Measurements from ENCODE around the gene C22orf31. TPM values are rescaled to one million over a fixed set of nuclear protein-coding genes. Genes with fewer than 3 reads are reported as not detected.
"Not testable (repeated sequence)": the region's sequence is repeated elsewhere in the genome, so short reads cannot be mapped to it uniquely, and the experiment has no call there.

Gene C22orf31
- not detected for total RNA-seq

DNA sequence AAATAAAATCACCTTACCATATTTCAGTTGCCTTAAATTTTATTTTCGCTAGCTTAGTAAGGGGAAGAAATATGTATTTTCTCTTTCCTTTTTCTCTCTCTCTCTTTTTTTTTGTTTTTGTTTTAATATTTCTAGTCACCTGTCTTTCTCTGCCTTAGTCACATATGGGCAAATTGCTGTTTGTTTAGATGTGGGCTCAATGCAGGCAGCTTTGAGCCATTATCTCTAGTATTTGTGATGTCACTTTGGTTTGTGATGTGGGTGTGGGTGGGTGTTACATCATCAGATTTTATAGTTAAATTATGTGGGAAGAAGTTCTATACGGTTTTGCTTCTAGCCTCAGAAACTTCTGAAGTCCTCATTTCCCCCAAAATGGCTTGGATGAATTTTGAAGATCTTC lies at the start of gene C22orf31:
C22orf31 (minus strand) TSS at position 59 of the 400 bp plus-strand sequence; CDS start at position 20, 39 bp downstream.
- DNase-seq (ENCODE audit: low spot score): no peak

DNA sequence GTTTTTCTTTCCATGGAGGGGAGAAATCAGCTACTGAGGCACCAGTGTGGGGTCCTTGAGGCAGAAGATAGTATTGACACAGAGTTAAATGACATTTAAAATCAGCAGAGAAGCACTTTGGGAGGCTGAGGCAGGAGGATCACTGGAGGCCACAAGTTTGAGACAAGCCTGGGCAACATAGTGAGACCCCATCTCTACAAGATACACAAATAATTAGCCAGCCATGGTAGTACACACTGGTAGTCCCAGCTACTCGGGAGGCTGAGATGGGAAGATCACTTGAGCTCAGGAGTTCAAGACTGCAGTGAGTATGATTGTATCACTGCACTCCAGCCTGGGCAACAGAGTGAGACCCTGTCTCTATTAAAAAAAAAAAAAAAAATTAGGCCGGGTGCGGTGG lies 49.3 kb upstream of the C22orf31 start:
- no peak for DNase-seq (ENCODE audit: low spot score)

DNA sequence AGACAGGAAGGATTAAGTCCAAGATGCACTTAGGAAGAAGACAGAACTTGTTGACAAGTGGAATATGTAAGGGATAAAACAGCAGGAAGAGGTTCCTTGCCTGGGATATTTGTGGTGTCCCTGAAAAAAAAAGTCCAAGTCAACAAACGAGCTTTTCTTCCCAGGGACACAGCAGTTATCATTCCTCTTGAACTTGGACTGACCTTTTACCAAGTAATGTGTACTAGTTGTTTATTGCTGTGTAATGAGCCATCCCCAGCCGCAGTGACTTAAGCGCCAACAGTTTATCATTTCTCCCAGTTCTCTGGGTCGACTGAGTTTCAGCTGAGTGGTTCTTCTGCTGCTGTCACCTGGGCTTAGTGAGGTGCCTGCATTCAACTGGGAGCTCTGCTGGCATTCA lies 48.2 kb upstream of the C22orf31 start:
- no peak for DNase-seq (ENCODE audit: low spot score)

DNA sequence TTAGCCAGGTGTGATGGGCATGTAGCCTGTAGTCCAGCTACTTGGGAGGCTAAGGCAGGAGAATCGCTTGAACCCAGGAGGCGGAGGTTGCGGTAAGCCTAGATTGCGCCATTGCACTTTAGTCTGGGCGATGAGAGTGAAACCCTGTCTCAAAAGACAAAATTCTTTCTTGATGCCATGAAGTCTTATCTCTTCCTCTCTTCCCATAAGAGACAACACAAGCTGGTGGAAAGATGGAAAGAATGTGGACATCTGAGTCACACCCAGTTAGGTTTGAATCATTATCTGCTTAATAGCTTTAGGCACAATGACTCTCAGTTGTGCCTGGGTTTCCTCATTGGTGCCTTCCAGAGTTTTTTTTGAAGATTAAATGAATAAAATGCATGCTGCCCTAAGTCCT lies 46.5 kb upstream of the C22orf31 start:
- no peak for DNase-seq (ENCODE audit: low spot score)

DNA sequence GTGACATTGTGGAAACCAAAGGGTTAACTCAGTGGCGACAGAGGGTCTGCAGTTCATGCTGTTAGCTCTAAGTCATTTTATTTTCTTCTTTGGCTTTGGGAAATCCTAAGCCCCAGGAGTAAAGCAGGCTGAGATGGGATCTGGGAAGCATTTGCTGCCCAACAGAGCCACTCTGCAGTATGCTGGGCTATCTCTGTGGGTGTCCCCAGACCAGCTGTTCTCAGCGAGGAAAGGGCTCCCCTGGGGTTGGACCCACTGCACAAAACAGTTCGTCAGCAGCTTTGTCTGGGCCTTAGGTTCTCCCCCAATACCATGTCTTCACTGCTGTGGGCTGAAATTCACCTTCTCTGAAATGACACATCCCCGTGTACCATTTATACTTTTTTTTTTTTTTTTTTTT lies 45.2 kb upstream of the C22orf31 start:
- no peak for DNase-seq (ENCODE audit: low spot score)

DNA sequence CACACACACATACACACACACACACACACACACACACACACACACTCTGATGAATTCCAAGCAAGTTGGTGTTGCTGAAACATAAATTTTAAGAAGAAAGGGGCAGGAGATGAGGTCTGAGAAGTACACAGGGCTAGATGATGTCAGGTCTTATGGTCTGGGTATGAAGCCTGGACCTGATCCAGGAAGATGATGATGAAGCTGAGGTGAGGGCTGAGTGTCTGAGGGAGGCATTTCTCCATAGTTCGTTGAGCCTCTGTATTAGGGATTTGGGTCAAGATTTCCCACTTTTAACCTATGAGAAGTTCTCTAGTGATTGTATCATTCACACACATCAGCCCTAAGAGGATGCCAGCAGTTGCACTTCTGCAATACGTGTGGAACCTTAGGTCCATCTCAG lies 43.8 kb upstream of the C22orf31 start:
- no peak for DNase-seq (ENCODE audit: low spot score)

DNA sequence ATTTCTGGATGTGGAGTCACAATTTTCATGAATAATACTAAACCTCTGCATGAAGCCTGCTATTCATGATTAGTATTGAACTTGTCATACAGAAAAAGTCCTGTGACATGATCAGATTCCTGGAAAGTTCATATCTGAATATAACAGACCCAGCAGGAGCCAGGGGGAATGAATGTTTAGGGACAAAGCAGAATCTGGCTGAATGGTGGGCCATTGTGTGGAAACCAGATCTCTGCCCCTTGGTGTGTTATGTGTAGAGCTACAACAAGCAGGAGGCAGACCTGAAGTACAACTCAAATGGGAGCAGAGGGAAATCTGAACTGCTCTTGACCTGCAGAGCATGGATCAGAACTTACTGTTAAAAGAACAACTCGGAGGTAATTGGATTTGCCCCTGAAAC lies 41.5 kb upstream of the C22orf31 start:
- no peak for DNase-seq (ENCODE audit: low spot score)

DNA sequence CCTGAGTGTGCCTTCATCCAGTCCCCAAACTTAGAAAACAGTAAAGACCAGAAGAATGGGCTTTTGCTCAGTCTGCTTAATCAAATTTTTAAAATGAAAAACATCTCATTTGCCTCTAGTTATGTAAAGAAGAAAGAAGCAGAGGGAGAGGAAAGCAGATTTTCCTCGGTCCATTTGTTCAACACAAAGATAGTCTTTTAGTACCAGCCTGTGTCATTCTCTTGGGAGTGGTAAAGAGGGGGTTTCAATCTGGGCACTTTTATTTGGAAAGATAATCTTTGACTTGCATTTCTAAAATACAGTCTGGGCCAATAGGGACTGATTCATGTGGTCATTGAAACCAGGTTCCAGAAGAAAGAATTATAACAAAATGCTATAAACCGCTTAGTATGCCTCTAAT lies 40.7 kb upstream of the C22orf31 start:
- DNase-seq (ENCODE audit: low spot score): no peak

DNA sequence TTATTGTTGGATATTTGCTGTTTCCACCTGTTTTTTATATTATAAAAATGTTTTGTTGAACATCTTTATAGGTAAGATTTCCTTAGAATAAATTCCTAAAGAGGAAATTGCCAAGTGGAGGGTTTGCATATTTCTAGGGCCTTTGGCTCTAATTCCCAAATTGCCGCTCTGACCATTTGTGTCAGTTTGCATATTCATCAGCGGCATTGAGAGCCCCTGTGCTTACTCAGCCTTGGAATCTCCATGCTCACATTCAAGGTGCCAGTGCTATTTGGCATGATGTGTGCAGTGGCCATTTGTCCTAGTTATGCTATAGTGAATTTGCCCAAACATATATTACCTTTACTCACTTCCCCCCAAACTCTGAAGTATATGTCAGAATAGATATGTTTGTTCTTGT lies 36.7 kb upstream of the C22orf31 start:
- DNase-seq (ENCODE audit: low spot score): no peak

DNA sequence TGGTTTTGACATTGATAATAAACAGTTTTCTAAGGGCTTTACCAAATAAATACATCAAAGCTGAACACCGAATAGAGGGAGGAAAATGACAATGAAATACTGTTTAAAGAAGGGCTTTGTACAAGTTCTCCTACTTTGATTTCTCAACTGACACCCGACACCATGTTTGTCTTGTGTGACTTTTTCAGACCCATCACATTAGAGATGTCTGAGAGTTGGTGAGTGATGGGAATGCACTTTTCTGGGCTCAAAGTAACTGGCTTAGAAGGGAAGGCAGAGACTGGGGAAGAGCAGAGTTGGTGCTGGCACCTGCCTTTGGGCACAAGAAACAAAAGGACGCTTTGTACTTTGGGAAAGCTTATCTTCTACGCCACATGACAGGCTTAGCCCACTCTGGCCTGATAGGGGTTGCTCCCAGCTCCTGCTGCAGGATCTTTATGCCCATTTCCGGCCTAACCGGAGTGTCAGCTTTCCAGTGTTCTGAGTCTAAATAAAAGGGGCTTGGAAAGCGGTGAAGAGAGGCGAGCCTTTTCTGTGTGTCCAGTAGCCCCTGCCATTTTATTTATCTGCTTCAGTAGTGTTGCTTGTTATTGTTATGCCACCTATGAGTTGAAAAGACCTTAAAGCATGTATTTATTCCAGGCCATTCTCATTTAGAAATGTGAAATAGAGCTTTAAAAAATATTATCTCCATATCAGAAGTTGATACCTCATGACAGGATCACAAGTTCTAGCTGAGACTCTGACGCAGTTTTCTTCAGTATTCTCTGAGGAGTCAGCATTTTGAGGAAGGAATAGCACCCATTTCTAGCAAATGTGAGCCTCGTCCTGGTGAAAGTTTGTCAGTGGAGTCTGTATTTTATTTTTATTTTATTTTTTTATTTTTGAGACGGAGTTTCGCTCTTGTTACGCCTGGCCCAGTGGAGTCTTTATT lies 35.4 kb upstream of the C22orf31 start:
- no peak for DNase-seq (ENCODE audit: low spot score)

DNA sequence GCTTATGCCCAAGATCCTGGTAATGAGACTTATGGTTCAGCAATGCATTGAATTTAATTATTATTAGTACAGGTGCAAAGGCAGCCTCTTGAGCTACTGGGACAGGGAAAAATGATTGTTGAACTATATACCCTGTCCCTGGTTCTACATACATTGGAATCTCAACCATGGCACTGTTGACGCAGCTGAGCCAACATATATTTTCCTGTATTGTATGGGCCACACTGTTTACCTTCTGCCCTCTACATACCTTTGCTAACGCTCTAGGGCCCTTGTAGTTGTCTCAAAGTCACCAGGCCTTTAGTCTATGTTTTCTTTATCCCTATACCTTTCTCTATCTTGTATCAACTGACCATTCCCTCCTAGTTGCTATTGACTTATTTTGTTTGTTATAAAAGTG lies 33.8 kb upstream of the C22orf31 start:
- DNase-seq (ENCODE audit: low spot score): no peak

DNA sequence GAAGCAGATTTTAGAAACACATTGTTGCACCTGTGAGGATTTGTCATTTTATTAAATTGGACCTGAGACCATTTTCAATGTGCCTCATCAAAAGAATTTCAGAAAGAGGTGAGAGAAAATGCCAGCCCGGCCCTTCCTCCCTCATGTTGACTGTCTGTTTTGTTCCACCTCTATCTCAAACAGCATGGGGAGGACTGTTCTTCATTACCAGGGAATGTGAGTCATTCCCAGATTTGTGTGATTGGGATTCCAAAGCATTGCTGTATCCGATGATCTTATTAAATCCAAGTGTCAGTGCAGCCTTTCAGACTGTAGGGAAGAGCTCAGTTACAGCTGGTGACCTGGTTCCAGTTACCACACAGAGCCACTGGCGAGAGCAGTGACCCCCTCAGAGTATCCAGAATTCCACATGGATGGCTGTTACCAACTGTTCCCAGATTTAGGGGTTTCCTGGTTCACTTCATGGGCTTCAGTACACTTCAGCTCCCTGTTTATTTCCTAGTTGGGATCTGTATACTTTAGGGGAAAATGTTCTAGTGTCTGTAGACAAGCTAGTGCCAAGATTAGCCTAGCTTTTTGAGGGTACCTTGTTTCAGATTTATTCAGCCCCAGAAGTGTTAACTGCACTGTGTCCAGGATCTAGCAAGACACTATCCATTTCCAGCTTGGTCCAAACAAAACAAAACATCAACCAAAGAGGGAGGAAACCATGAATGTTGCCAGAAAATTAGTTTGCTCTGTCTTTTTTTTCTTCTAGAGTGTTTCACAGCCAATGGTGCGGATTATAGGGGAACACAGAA lies 32.1 kb upstream of the C22orf31 start:
- no peak for DNase-seq (ENCODE audit: low spot score)

DNA sequence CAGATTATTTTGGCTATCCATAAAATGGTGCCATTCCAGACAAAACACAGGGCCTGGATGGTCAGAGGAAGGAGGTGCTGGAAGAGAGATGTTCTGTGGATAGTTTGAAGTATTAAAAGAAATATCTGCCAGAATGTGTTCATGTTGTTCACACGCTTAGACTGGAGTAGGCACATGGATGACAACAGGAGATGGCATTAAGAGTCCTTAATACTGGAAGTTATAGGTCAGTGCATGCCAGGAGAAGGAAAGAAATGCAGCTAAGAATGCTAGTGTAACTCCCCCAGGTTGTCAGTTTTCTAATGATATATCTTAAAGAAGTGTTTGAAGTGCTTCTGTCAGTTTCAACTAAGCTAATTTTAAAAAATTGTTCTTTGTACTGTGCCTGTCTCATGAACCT lies 31.4 kb upstream of the C22orf31 start:
- no peak for DNase-seq (ENCODE audit: low spot score)

DNA sequence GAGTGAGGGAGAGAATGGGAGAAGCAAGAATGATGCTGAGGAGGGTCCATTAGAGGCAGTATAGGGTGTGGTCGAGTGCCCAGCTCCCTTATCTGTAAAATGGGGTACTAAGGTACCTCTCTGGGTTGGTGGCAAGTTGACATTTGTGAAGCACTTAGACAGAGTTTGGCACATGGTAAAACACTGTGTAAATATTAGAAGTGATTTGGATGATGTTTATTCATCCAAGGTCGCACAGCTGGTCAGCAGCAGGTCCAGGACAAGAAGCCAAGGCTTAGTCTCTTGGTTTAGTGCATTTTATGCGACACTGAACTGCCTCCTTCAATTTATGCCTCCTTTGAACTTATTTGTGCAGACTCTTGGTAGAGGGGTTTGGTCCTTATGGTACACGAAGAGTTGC lies 30.6 kb upstream of the C22orf31 start:
- DNase-seq (ENCODE audit: low spot score): no peak

DNA sequence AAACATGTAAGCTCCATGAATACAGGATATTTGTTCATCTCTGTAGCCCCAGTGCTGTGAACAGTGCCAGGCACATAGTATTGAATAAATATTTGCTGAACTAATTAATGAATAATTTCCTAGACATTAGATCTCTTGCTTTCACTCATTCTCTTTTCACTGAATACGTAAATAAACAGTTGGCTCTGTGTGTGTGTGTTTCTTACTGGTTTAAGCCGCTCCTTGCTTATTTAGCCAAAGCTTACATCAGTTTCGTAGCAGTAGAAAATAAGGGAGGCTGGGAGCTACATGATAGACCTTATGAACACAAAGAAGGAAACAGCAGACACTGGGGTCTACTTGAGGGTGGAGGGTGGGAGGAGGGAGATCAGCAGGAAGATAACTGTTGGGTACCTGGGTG lies 28.4 kb upstream of the C22orf31 start:
- no peak for DNase-seq (ENCODE audit: low spot score)

DNA sequence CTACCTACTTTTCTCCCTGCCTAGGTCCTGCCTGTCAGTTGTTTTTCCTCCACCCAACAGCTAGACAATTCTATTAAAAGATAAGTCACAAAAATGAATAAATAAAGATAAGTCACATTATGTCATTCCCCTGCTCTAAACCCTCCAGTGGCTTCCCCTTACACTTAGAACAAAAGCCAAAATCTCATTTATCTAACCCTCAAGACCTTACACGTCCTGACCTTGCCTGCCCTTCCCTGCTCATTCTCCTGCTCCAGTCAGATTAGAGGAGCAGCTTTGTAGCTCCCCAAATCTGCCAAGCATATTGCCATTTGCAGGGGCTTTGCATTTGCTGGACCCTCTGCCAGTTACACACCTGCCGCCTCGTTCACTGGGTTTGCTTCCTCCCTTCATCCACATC lies 27.9 kb upstream of the C22orf31 start:
- DNase-seq (ENCODE audit: low spot score): no peak

DNA sequence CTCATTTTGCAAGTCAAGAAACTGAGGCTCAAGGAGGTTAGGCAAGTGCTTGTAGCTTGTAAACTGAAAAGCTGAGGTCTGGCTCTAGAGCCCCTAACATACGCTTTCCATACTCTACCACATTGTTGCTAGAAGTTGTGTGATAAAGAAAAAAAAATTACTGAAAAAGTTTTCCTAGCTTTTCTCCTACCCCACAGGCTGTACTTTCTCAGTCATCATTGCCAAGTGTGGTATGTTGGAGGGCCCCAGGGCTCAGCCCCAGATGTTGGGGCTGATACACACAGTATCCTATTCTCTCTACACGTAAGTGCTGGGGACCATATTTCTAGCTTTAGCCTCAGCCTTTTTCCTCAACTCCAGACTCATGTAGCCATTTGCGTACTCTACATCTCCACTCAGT lies 27.2 kb upstream of the C22orf31 start:
- DNase-seq (ENCODE audit: low spot score): no peak

DNA sequence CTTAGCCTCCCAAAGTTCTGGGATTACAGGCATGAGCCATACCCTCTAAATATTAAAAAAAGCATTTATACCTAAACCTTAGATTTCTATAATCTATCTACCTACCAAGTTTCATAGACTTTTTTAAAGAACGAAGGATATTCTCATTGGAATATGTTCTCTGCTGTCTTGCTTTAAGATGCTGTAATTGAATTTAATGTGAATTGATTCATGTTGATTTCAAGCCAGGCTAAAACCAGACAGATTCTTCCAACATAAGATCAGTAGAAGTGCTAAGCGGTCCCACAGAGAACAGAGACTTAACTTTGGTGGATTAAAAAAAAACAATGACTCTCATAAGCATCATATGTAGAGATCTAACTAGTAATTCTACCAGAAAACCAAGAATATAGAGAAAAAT lies 25.4 kb upstream of the C22orf31 start:
- DNase-seq (ENCODE audit: low spot score): no peak

DNA sequence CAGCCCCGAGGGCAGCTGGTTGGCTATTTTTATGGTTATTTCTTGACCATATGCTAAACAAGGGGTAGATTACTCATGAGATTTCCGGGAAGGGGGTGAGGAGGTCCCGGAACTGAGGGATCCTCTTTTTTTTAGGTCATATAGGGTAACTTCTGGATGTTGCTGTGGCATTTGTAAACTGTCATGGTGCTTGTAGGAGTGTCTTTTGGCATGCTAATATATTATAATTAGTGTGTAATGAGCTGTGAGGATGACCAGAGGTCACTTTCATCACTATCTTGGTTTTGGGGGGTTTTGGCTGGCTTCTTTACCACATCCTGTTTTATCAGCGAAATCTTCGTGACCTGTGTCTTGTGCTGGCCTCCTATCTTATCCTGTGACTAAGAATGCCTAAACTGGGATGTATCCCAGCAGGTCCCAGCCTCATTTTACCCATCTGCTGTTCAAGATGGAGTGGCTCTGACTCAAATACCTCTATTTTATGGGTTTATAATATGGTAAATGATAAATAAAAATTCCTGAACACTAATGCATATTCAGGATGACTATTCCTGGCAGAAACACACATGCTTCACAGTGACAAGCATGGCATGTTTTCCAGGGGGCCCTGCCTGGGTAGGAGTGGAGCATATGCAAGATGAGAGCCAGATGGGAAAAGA lies 22.4 kb upstream of the C22orf31 start:
- DNase-seq (ENCODE audit: low spot score): no peak

DNA sequence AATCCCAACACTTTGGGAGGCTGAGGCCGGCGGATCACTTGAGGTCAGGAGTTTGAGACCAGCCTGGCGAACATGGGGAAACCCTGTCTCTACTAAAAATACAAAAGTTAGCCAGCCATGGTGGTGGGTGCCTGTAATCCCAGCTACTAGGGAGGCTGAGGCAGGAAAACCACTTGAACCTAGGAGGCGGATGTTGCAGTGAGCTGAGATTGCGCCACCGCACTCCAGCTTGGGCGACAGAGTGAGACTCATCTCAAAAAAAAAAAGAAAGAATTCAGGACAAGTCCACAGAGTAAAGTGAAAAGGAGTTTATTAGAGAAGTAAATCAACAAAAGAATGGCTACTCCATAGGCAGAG lies 21.9 kb upstream of the C22orf31 start:
- not testable (repeated sequence) for DNase-seq (ENCODE audit: low spot score)

DNA sequence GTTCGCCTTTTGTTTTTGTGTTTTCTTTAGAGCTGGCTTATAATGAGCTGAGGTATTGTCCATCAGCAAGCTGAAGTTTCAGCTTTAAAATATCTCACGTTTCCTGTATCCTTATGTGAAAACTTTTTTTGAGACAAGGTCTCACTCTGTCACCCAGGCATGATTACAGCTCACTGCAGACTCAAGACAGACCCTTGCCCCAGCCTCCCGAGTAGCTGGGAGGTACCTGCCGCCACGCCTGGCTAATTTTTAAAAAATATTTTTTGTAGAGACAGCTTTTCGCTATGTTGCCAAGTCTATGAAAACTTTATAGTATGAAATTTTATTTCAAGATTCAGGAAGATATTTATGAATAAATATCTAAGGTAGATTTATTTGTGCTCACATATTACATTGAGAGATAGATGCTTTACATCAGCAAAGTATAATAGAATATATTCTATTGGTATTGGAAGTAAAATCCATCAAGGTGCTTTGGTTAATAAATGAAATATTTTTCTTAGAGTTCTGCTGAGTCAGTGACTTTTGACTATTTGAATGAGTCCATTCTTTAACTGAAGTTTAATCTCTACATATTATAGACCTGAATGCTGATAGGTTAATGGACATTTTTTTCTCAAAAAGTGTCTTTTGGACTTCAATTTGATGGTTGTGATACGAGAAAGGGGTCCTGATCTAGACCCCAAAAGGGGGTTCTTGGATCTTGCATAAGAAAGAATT lies 21.4 kb upstream of the C22orf31 start:
- DNase-seq (ENCODE audit: low spot score): no peak

Measured in ureter (tissue), 1 donor.